ENCODE measurements around the gene RIN3.
A peak's percentile ranks its signal among the peaks of the same experiment; 100 is the strongest.

RIN3 gene

DNA sequence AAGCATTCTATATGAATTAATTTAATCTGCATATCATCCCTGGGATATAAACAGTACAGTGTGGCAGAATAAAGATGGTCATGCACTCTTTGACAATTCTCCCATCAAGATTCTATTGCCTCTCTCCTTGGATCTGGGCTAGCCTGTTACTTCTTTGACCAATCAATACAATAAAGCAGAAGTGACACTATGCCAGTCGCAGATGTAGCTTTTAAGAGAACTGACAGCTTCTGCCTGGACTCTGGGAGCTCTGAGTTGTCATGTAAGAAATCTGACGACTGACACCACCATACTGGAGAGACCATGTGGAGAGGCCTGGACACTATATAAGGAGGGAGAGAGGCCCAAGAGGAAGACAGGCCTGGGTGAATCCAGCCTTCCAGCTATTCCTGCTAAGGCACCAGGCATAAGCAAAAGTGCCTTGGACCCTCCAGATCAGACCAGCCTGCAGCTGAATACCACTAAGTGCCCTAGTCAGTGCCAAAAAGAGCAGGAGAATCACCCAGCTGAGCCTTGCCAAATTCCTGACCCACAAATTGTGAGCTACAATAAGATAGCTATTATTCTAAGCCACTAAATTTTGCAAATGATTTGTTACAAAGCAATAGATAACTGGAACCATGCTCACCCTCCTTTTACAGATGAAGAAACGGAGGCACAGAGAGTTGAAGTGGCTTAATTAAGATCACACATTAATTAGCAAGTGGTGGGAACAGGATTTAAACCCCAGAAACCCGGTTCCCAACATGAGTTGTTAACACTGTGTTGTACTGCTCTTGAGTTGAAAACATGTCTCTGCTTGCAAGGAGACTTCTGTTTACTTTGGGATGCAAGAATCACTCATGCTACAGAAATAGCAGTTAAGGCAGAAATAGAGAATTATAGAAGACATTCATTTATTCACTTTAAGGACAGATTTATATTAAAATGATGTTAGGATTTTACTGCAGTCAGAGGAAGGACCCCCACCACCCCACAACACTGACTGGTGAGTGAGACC is 84.6 kb downstream of the RIN3 start:
- no peak for DNase-seq (ENCODE audit: low spot score)

DNA sequence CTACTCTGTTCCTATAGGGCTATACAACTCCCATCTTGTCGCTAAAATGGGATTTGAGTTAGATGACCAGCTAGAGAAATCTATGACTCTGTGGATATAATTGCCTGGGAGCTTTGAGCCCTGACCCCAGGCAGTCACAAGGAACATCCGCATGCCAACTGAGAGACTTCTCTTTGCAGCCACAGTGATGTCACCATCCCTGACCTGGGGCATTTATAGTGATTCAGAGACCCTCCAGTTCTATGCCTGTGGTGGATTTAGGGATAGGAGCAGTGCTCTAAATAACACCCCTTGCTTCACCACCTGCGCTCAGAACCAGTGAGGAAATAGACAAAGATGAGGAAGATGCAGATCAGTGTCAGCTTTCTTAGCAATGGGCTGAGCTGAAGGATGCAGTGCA is 86.2 kb downstream of the RIN3 start:
- no peak for DNase-seq (ENCODE audit: low spot score)

DNA sequence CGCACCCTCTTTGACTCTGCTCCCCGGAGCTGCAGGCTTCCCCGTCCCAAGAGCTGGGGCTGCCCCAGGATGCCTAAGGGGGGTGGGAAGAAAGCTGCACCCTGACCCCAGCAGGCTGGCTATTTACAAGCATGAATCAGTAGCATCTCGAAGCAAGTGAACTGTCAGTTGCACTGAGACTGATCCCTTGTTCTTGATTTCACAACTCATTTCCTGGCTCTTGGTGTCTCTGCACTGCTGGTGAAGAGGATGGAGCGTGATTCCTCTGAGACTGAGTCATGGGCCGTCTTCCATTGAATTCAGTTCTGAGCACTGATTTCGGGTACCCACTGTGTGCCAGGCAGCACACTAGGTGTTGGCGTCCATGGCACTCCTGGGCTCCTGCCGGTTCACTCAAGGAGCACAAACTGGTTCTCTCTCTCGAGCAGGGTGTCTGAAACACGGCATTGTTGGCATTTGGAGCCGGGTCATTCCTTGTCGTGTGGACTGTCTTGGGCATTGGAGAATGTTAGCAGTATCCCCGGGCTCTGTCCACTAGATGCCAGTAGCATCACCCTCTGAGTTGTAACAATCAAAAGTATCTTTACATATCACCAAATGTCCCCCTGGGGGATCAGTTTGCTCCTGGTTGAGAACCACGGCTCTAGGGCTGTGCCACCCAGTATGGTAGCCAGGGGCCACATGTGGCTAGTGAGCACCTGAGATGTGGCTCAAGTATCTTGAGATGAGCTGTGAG is 86.9 kb downstream of the RIN3 start:
- DNase-seq (ENCODE audit: low spot score): no peak

DNA sequence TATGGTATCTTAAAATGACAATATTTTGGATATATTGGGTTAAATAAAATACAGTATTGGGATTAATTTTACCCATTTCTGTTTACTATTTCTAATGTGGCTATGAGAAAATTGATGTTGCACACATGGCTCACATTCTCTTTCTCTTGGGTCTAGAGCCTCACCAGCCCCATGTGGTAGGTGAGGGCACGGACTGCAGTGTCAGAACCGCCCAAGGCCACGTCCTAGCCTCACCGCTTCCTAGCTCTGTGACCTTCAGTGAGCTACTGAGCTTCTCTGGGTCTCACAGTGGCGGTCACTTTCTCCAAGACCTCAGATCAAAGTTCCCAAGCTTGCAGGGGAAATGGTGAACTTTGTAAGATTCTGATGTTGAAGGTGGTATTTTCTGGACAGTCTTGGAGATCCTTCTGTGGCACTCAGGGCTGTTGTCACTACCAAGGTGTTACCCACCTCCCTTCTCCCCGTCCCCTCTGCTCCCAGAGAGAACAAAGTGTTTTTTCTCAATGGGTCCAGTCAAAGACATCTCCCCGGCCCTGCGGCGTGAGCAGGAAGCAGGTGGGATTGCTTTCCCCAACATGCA is 87.6 kb downstream of the RIN3 start:
- no peak for DNase-seq (ENCODE audit: low spot score)

DNA sequence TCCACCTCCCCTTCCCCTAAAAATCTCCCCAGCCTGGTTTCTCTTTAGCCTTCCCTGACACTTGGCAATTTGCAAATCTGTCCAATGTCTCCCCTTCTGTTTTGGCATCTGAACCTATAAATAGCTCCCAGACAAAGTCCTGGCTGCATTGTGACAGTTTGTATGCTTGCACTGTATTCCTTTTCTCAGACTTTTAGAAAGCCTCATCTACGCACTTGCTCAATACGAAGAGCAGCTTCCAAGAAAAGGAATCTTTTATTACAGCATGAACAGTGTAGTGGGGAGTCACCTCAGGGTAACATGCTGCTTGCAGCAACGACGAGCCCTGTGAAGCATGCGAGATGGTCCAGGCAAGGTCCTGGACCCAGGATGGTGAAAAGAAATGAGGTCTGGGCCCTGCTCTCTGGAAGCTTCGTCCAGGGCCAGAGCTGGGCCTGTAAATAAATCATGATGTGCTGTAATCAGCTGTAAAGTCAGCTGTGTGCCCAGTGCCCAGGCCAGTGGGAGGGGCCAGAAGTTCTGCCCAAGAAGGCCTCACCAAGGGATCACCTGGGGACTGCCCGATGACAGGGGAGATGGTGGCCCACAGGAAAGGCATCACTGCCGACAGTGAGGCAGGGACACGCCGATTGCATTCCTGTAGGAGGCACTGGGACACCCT is 88.3 kb downstream of the RIN3 start:
- no peak for DNase-seq (ENCODE audit: low spot score)

DNA sequence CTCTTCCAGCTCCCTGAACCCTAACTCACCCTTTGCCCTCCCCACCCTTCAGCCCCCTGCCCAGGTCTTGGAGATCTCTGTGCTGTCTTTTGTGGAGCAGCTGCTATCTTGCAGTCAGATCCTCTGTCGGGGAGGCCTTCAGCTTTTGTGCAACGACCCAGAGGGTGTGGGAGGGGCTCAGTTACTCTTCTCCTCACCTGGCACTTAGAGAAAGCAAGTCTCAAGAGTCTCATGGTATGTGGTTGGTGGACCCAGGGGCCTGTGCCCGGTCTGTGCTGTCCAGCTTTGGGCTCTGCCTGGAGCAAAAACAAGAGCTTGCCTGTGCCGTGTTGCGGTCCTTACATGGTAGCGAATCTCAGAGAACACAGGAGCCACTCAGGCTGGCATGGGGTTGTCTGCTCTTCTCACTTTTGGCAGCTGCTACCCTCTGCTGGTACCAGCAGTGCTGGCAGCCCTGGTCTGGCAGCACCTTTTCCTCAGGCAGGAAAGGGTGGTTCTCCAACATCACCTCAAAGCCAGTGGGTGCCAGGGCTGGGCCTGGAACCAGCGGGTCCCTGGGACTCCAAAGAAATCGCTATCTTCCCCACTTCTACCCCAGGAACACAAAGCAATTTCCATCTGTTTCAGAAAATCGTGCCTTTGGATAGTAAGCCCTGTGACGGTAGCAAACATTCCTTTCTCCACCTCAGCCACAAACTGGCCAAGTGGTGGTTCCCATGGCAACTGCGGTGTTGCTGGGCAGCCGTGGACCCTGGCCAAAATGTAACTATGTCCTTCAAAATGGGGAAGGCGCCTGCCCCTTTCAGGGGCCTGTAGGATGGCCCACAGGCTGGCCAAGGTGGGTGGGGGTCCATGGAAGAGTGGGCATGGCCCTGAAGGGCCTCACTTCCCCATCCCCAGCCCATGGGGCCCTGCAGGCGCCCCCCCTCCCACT is 90.0 kb downstream of the RIN3 start:
- DNase-seq (ENCODE audit: low spot score): peak; percentile 18

DNA sequence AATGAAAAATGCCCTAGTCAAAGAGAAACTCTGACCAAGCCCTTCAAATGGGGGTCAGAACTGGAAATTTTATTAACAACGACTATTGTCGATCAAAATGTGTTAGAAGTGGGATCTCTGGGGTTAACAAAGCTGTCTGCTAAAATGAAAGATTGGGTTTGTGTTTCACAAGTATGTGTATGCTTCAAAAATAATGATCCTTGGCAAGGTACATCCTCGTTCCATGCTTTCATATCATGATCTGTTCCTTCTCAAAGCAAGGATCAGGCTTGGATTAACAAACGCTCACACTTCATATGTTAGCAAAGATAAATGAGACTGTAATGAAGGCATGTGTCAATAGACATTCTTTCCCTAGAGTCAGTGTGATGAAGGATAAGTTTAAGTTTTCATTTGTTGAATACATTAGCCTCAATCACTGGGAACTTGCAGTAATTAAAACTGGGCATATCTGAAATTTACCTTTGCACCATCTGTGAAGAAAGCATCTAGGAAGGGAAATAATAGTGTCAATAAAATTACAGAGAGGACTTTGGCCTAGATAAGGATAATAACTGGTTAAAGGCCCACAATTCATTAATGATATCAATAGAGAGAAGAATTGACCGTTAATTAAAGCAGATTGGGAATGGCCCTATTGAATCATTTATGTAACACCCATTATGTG is 91.8 kb downstream of the RIN3 start:
- no peak for DNase-seq (ENCODE audit: low spot score)

DNA sequence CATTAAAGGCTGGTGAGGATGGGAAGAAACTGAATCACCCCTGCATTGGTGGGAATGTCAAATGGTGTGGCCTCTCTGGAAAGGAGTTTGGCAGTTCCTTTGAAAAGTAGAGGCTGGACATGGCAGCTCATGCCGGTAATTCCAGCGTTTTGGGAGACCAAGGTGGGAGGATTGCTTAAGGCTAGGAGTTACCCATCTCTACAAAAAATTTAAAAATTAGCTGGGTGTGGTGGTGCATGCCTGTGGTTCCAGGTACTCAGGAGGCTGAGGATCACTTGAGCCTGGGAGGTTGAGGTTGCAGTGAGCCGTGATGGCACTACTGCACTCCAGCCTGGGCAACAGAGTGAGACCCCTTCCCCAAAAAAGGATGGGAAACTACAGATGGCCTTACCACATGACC is 93.7 kb downstream of the RIN3 start:
- DNase-seq (ENCODE audit: low spot score): no peak

DNA sequence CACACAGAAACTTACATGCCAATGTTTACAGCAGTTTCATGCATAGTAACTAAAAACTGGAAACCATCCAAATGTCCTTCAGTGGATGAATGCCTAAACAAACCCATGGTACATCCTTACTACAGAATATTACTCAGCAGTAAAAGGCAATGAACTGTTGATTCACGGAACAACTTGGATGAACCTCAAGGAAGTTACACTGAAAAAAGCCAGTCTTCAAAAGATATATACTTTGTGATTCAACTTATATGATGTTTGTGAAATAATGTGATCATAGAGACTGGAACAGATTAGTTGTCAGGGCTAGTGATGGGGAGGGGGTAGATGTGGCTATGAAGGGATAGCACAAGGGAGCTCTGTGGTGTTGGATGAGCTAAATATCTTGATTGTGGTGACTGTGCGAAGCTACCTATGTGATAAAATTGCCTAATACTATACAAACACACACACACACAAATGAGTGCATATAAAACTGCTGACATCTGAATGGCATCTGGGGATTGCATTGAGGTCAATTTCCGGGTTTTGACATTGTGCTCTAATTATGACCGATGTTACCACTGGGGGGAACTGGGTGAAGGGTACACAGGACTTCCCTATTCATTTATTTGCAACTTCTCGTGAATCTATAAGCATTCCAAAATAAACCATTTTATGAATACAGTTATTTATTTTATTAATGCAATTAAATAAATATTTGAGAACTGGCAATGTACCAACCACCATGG is 94.3 kb downstream of the RIN3 start:
- DNase-seq (ENCODE audit: low spot score): no peak

DNA sequence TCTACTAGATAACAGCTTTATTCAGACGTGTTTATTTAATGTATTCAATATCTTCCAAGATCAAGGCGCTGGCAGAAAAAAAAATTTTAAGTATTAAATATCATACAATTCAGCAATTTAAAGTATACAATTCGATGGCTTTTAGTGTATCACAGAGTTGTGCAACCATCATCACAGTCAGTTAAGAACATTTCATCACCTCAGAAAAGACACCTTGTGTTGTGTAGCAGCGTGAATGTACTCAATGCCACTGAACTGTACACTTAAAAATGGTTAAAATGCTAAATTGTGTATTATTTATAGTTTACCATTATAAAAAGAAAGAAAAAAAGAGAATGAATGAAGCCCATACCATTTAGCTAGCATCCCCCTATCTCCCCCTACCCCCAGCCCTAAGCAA is 96.4 kb downstream of the RIN3 start:
- DNase-seq (ENCODE audit: low spot score): no peak

DNA sequence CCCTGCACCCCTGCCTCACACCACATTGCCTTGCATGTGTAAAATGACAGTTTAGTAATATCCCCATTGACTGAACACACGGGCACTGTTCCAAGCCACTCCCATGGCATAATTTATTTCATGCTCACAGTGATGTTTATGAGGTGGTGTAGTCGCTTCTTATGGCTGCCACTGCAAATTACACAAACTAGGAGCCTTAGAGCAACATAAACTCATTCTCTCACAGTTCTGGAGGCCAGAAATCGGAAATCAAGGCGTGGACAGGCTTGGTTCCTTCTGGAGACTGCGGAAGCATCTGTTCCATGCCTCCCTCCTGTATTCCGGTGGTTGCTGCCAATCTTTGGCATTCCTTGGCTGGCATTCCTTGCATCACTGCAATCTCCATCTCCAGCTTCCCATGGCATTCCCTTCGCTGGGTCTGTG is 97.3 kb downstream of the RIN3 start:
- no peak for DNase-seq (ENCODE audit: low spot score)

DNA sequence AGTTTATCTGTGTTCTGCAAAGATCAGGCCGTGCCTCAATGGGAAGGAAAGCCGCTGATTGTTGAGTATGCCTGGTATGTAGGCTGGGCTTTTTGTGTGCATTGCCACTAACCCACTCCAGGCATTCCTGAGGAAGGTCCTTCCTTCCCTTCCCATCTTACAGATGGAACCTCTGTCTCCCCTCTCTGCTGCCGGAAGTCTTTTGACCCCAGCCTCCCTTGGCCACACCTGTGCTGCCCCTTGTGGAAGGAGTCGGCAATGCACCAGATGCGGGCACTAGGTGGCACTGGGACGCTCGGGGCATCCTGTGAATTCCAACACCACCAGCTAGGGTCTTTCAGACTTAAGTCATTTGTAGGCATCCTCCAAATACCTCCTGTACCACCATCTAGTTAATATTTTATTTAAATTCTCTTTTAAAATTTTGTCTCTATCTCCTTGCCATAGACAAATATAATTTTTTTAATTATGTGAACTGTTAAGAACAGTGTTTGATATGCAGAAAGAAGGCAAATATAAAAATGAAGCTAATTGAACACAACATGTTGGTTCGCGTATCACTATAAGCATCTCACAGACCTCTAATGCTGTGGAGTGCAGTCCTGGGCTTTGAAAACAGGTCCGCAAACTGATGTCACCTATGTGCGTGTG is 99.6 kb downstream of the RIN3 start:
- no peak for DNase-seq (ENCODE audit: low spot score)

DNA sequence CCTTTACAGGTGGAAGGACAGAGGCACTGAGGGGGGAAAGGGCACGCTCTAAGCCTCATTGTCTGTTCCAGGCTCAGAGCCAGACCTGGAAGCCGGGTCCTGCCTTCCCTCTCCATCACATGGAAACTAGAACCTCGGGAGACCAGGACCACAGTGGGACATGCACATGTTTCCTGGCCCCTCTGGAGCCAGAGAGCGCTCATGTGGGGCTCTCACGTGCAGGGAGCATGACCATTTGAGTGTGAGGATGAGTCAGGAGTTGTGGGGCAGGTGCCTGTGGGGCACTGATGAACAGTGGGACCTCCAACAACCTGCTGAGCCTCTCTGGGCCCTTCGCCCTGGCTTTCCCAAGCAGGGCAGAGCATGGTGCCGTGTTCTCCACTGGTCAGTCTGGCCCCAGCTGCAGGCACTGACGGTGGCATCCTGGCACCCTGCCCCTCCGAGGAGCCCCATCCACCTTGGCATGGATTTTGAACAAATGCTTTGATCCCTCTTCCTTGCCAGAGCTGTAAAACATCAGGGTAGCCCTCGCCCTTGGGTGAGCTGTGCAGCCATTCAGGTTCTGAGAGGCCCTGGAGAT is 100.2 kb downstream of the RIN3 start:
- DNase-seq (ENCODE audit: low spot score): no peak

DNA sequence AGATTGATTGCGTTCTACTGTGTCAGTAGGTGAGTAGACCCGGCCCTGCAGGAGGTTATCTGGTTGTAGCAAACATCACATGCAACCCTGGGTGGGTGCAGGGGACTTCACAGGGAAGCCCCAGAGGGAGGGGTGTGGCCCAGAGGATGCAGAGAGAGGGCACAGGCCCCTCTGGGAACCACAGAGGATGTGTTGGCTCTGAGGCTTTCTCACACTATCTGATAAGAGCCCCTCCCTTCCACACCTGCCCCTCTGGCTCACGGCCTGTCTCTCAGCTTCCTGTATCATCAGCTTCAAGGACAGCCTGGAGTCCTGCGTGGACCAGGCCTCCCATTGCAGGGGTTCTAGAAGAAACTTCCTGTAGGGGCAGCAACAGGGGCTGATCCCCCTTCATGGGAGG is 101.9 kb downstream of the RIN3 start:
- no peak for DNase-seq (ENCODE audit: low spot score)

DNA sequence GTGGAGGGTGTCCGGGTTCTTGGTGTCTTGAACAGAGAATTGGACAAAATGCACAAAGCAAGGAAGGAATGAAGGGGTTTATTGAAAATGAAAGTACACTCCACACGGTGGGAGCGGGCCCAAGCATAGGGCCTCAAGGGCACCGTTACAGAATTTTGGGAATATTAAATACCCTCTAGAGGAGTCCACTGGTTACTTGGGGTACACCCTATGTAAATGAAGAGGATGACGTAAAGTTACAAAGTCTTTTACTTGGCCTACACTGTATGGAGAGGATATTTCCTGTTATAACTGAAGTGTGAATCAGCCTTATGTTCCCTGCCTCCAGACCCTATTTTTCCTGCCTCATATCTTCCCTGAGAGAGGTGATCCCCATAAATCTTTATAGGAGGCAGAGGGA is 102.6 kb downstream of the RIN3 start:
- DNase-seq (ENCODE audit: low spot score): no peak

DNA sequence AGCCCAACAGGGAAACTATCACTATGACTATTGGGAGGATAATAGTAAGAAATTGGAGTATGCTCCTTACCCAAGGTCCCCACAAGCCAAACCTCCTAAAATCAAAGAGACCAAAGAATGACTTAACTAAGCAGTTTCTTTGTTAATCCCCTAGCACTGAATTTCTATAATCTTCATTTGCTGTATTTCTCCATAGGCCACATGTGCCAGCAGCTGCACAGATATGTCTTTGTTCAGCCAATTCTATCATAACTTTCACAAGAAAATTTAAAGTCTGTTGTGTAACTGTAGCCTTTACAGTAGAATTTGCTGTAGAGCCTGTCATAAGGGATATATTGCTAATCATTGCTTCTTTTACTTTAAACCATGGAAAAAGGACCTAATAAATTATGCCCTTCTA is 104.0 kb downstream of the RIN3 start:
- DNase-seq (ENCODE audit: low spot score): no peak

DNA sequence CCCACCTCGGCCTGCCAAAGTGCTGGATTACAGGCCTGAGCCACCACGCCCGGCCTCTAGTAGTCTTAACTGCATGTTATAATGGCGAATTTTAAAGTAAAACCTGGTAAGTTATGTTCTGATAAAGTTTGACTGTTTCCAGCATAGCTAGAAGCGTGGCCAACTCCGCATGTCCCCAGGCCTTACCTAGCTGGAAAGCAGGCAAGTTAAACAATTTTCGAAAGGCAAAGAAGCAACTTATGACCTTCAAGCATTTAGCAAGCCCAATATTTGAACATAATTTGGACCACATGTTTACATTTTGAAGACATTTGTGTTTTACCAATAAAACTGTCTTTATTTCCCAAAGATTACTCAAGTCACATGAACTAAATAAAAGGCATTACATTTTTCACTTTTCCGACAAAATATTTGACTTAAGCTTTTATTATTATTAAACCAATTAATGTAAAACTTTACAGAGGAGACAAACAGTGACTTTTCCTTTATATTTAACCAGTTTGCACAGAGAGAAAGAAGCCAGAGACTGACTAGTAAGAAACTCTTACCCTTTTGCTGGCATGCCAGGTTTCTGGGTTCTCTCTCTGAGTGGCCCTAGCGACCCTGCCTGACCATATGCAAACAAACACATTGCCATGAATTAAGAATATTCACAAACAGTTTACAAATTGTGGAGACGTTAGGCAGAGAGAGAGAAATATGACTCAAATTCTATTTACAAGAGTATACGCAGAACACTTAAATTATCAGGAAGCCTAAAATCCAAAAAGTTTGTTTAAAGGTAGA is 106.3 kb downstream of the RIN3 start:
- no peak for DNase-seq (ENCODE audit: low spot score)

DNA sequence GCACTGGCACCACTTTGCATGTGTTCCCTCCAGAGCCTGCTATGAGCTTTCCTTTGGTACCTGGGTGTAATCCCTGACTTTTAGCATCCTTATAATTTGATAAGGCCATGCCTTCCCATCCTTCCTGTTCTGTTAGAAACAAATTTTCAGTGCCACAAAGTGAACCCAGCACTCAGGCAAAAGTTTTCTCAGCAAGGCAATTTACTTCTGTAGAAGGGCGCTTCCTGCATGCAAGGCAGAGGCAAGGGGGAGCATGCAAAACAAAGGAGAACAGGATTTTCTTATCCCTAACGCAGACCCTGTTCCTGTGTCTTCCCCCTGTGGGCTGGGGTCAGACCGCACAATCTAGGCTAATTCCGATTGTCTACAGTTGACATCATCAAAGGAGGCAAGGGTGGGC is 108.7 kb downstream of the RIN3 start:
- no peak for DNase-seq (ENCODE audit: low spot score)

All from SW480 (cell line).